HEK293 (cell line): ENCODE data around the gene ETHE1.

ENCODE experiments used
- CTCF ChIP-seq: fragments of 450-650 bp; formaldehyde crosslinking; IDR thresholded peaks from 2 replicates; pipeline ENCODE4 v1.5.1; 2016; ENCODE audit warnings: missing biosample characterization, missing genetic modification characterization
- OVOL3 ChIP-seq: fragments of 450-650 bp; formaldehyde crosslinking; IDR thresholded peaks from 2 replicates; pipeline ENCODE4 v1.5.1; 2016; ENCODE audit warnings: missing biosample characterization, missing genetic modification characterization
- PBX3 ChIP-seq: sonication (generic); formaldehyde crosslinking; IDR thresholded peaks from 2 replicates; pipeline ENCODE4 v1.8.1; 2022; ENCODE audit warnings: mild to moderate bottlenecking, moderate library complexity, missing genetic modification reagents
- PRDM4 ChIP-seq: fragments of 450-650 bp; formaldehyde crosslinking; IDR thresholded peaks from 2 replicates; pipeline ENCODE4 v1.5.1; 2017; ENCODE audit warnings: missing biosample characterization, missing genetic modification characterization
- REST ChIP-seq: fragments of 450-650 bp; formaldehyde crosslinking; IDR thresholded peaks from 2 replicates; pipeline ENCODE4 v1.5.1; 2016; ENCODE audit warnings: missing biosample characterization, missing genetic modification characterization
- TCF7L2 ChIP-seq: IDR thresholded peaks from 2 replicates; pipeline ENCODE4 v1.6.1; 2011; ENCODE audit warnings: low read depth, mild to moderate bottlenecking, inconsistent platforms, low read length, moderate library complexity, borderline replicate concordance
- ZFP3 ChIP-seq: fragments of 450-650 bp; formaldehyde crosslinking; IDR thresholded peaks from 2 replicates; pipeline ENCODE4 v1.5.1; 2016; ENCODE audit warnings: low read depth, missing biosample characterization, missing genetic modification characterization
- ZNF140 ChIP-seq: fragments of 450-650 bp; formaldehyde crosslinking; IDR thresholded peaks from 2 replicates; pipeline ENCODE4 v1.5.1; 2016; ENCODE audit warnings: missing biosample characterization, missing genetic modification characterization
- ZNF354C ChIP-seq: fragments of 450-650 bp; formaldehyde crosslinking; IDR thresholded peaks from 2 replicates; pipeline ENCODE4 v1.5.1; 2016; ENCODE audit warnings: missing biosample characterization, missing genetic modification characterization, low read depth, borderline replicate concordance
- ZNF529 ChIP-seq: fragments of 450-650 bp; formaldehyde crosslinking; IDR thresholded peaks from 2 replicates; pipeline ENCODE4 v1.5.1; 2017; ENCODE audit warnings: missing genetic modification characterization, missing biosample characterization; ENCODE audit not compliant: insufficient replicate concordance
- ZNF600 ChIP-seq: fragments of 450-650 bp; formaldehyde crosslinking; IDR thresholded peaks from 2 replicates; pipeline ENCODE4 v1.5.1; 2016; ENCODE audit warnings: missing biosample characterization, missing genetic modification characterization
- ZNF777 ChIP-seq: fragments of 450-650 bp; formaldehyde crosslinking; IDR thresholded peaks from 2 replicates; pipeline ENCODE4 v1.5.1; 2017; ENCODE audit warnings: missing biosample characterization, missing genetic modification characterization, borderline replicate concordance
- ZSCAN30 ChIP-seq: fragments of 450-650 bp; IDR thresholded peaks from 2 replicates; pipeline ENCODE4 v1.5.1; 2018; ENCODE audit warnings: missing biosample characterization, mild to moderate bottlenecking, missing genetic modification characterization, moderate library complexity

GRCh38 chr19:43562226-43562697 is 35.3 kb upstream of the ETHE1 start:
- no peak for TF ChIP-seq REST
- no peak for TF ChIP-seq PBX3
- TF ChIP-seq ZFP3 (tag by site-specific recombination) = no peak
- TF ChIP-seq ZNF600 (tag by site-specific recombination) = no peak
- no peak for TF ChIP-seq CTCF
- TF ChIP-seq PRDM4 = no peak
- TF ChIP-seq ZSCAN30 (tag by site-specific recombination) = no peak
- TF ChIP-seq OVOL3 (tag by site-specific recombination) = no peak
- TF ChIP-seq TCF7L2 = no peak
- TF ChIP-seq ZNF529 (tag by site-specific recombination) = no peak
- no peak for TF ChIP-seq ZNF354C (tag by site-specific recombination)
- TF ChIP-seq ZNF777 = no peak
- TF ChIP-seq ZNF140 (tag by site-specific recombination) = no peak
